Measurements from ENCODE around the gene FOSB.

The FOSB gene

GRCh38 chr19:45485305-45486077 is 17.7 kb downstream of the FOSB start:
- peak; percentile 95 for DNase-seq

GRCh38 chr19:45488708-45489107 is 20.9 kb downstream of the FOSB start:
- DNase-seq: no peak

- no peak for DNase-seq
Measured at GRCh38 chr19:45489216-45489855, 21.5 kb downstream of the FOSB start.

- DNase-seq: no peak
Measured at GRCh38 chr19:45492137-45492626, 24.4 kb downstream of the FOSB start.

GRCh38 chr19:45492627-45493470 is 25.1 kb downstream of the FOSB start:
- DNase-seq: peak; percentile 54

- no peak for DNase-seq
Measured at GRCh38 chr19:45494261-45494916, 26.6 kb downstream of the FOSB start.

GRCh38 chr19:45495178-45495577 is 27.4 kb downstream of the FOSB start:
- DNase-seq: no peak

- no peak for DNase-seq
Measured at GRCh38 chr19:45496349-45496953, 28.7 kb downstream of the FOSB start.

GRCh38 chr19:45497791-45498190 is 30.0 kb downstream of the FOSB start:
- DNase-seq: no peak

- DNase-seq: no peak
Measured at GRCh38 chr19:45498411-45499195, 30.8 kb downstream of the FOSB start, which contains the start of gene PPM1N. Gene PPM1N (plus strand): TSS chr19:45498443. CDS start chr19:45498473, 30 bp downstream.

- peak; percentile 30 for DNase-seq
Measured at GRCh38 chr19:45499196-45500180, 31.7 kb downstream of the FOSB start.

GRCh38 chr19:45500918-45501729 is 33.3 kb downstream of the FOSB start:
- DNase-seq: peak; percentile 22

GRCh38 chr19:45501730-45502014 is 33.9 kb downstream of the FOSB start:
- DNase-seq: no peak

GRCh38 chr19:45502111-45502510 is 34.3 kb downstream of the FOSB start:
- DNase-seq: no peak

- no peak for DNase-seq
Measured at GRCh38 chr19:45503909-45504308, 36.1 kb downstream of the FOSB start.

- peak; percentile 51 for DNase-seq
Measured at GRCh38 chr19:45505151-45505995, 37.6 kb downstream of the FOSB start.

GRCh38 chr19:45505996-45506245 is 38.1 kb downstream of the FOSB start:
- DNase-seq: no peak

- DNase-seq: peak; percentile 92
Measured at GRCh38 chr19:45506246-45506988, 38.6 kb downstream of the FOSB start.
